Gastroesophageal sphincter (tissue), 3 donors: Measurements from ENCODE around the gene MYCBPAP.

Source experiments
- CTCF ChIP-seq, 4 experiments: fragments of 200-600 bp in 2 of 4; fragments of 450-650 bp in 2 of 4; sonication (generic) in 1 of 4; IDR thresholded peaks; one replicate each; pipeline ENCODE4 v1.5.1; 2017 to 2019; ENCODE audit warnings: antibody characterized with exemption in 4 of 4, mild to moderate bottlenecking in 2 of 4, moderate library complexity in 2 of 4
- EP300 ChIP-seq: sonication (generic); formaldehyde crosslinking; IDR thresholded peaks from one replicate; pipeline ENCODE4 v1.6.1; 2017; ENCODE audit warnings: antibody characterized with exemption, mild to moderate bottlenecking
- POLR2A ChIP-seq, 2 donors: fragments of 450-650 bp; IDR thresholded peaks; one replicate each; pipeline ENCODE4 v1.6.1; 2017; ENCODE audit warnings: antibody characterized with exemption in 2 of 2, mild to moderate bottlenecking in 2 of 2, moderate library complexity in 1 of 2
- POLR2AphosphoS5 ChIP-seq: sonication (generic); formaldehyde crosslinking; IDR thresholded peaks from one replicate; pipeline ENCODE4 v1.6.1; 2017; ENCODE audit warnings: antibody characterized with exemption

GRCh38 chr17:50461550-50462132 lies 46.6 kb upstream of the MYCBPAP start:
- TF ChIP-seq POLR2A (IDR thresholded peaks at IDR 0.05) (no peak), POLR2AphosphoS5 (no peak), CTCF (IDR thresholded peaks at IDR 0.05) (no peak), EP300 (no peak)
